Ecto neural progenitor cell (in vitro differentiated cells): ENCODE measurements around the gene KRTDAP.

Experiments used
- DNase-seq: peaks from one replicate; pipeline ENCODE4 v3.0.0-alpha.2; 2018; ENCODE audit warnings: low spot score

Gene KRTDAP

DNA sequence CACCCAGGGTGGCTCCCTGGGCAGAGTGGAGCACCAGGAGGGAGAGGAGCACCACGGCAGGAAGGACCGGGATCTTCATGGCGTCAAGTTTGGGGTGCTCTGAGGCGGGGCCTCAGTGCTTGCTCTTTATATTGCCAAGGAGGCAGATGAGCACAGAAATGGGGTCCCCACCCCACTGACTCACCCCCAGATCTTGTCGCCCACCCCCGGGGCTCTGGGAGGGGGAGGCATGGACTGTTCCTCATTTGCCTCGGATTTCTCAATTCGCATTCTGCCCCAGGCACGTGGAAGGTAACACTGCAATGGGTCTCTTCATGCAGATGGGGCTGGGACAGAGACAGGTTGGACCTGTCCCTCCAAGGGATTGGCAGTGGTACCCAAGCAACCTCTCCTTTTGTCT is at the start of gene KRTDAP:
Gene KRTDAP, minus strand, starts transcription at position 101 of the 400 bp plus-strand sequence. Its CDS starts 22 bp downstream, at position 79.
- DNase-seq, result no peak

DNA sequence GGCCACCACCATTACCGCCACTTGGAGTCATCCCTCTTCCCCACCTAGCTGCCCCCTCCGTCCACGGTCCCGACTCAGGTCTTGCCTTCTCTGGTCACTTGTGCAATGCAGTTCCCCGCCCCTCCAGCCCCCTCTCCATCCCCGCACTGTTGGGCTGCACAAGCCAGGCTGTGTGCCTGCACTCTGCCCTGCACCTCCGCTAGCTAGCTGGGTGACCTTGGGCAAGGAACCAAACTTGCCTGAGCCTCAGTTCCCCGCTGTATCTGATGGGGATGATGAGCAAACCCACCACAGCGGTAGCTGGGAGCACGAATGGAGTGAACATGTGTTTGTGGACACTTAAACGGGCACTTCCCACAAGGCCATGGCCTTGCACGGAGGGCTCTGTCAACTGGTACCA is 49.6 kb upstream of the KRTDAP start:
- DNase-seq, result no peak

DNA sequence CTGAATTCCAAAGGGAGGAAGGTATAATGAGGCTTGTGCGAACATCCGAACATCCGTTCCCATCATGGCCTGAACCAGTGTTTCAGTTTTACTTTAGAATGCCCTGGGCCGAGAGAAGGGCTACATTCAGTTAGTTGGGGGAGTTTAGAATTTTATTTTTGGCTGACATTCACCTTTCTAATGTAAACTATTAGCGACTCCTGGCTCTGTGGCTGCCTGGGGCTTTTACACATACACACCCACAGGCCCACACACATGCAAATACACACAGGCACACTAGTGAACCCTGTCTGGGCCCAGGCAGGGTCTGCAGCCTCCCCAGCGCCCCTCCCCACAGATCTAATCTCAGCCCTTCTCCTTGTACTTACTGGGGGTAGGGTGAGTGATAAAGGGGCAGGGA is 49.0 kb upstream of the KRTDAP start:
- DNase-seq, result no peak

DNA sequence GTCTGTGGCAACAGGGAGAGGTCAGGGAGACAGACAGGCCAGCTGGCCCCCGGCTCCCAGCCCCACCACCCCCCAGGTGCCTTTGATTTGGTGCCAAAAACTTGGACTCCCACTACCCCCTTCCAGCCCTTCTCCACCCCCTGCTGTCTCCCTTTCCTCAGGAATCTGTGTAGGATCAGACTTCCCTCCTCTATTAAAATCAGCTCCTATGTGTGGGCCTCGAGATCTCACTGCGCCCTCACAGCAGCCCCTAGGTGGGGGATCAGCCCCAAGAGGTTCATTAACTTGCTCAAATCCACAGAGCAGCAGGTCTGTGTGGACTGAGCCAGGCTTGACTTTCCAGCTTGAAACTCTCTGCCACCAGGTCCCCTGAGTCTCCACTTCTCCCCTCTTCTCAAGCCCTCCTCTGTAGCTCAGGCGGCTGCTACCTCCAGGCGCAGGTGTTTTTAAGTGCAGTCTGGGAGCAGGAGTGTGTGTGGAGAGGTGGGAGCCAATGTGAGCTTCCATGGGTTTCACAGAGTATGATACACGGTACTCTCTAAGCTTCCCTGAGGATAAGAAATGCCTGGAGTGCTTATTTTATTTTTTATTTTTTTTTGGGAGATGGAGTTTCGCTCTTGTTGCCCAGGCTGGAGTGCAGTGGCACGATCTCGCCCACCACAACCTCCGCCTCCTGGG is 44.7 kb upstream of the KRTDAP start:
- DNase-seq, result no peak

DNA sequence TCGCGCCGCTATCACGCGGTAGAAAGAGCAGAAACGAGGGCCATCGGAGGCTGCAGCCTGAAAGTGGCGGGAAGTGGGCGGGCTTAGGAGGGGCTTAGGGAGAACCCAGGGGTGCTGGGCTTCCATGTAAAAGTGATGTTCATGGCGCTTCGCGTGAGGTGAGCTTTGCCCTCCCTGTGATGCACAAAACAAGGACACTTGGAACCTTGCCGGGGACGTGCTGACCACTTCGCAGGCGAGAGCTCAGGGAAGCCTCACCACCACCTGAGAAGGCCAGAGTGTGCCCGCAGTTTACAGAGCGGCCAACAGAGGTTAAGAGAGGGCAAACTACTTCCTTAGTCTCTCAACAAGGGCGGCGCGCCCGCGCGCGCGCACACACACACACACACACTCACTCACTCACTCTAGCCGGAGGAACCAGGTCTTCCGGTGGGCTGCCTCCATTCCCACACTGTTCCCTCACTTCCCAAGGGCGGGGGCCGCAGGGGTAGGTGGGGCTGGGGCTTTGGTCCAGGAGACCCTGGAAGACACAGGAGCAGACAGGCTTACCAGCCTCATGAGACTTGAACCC is 43.6 kb upstream of the KRTDAP start:
- no peak for DNase-seq

DNA sequence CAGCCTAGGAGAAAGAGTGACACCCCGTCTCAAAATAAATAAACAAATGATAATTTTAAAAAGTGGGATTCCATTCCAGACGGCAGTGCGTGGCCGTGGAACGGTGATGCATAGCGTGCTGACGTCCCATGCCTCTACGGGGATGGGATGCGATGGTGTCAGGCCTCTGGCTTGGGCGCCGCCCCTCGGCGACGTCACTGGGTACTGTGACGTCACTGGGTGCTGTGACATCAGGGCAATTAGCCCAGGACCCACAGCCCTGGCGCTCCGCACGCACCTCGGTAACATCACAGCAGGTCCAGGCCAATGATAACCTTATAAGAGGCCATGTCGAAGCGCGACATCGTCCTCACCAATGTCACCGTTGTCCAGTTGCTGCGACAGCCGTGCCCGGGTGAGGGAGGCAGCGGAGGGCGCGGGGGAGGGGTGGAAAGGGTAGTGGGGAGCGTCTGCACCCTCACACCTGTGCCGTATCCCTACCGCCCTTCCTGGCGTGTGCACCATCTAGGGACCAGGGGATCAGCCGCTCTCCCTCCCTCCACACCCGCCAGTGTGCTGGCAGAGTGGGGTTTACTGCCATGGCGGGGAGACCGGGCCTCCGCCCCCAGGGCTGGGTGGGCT is 43.0 kb upstream of the KRTDAP start, which contains the start of gene GAPDHS:
Gene GAPDHS, plus strand, starts transcription at position 256 of the 621 bp plus-strand sequence. Its CDS starts 72 bp downstream, at position 328.
- no peak for DNase-seq

GRCh38 chr19:35531291-35531690 is 41.0 kb upstream of the KRTDAP start:
- no peak for DNase-seq

GRCh38 chr19:35529241-35530218 is 39.3 kb upstream of the KRTDAP start:
- DNase-seq, result no peak

- DNase-seq, result no peak
Measured at GRCh38 chr19:35528218-35529038, 38.2 kb upstream of the KRTDAP start, which contains the start of gene SBSN. Gene SBSN (minus strand): TSS chr19:35528311. CDS start chr19:35528281, 30 bp downstream.

DNA sequence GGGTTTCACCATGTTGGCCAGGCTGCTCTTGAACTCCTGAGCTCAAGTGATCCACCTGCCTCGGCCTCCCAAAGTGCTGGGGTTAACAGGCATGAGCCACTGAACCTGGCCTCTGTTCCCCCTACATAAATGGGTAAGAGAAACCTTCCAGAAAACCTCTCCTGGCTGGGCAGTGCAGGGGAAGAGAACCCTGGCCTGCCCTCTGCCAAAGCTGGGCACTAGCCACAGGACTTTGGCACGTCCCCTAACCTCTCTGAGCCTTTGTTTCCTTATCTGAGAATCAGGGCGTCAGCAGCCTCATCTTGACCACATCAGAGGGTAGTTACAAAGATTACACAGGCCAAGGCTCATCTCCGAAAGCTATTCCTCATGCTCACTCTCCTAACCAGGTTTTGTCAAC is 35.6 kb upstream of the KRTDAP start:
- no peak for DNase-seq

GRCh38 chr19:35524181-35524837 is 34.0 kb upstream of the KRTDAP start:
- DNase-seq, result no peak

- no peak for DNase-seq
Measured at GRCh38 chr19:35522745-35523327, 32.6 kb upstream of the KRTDAP start.

DNA sequence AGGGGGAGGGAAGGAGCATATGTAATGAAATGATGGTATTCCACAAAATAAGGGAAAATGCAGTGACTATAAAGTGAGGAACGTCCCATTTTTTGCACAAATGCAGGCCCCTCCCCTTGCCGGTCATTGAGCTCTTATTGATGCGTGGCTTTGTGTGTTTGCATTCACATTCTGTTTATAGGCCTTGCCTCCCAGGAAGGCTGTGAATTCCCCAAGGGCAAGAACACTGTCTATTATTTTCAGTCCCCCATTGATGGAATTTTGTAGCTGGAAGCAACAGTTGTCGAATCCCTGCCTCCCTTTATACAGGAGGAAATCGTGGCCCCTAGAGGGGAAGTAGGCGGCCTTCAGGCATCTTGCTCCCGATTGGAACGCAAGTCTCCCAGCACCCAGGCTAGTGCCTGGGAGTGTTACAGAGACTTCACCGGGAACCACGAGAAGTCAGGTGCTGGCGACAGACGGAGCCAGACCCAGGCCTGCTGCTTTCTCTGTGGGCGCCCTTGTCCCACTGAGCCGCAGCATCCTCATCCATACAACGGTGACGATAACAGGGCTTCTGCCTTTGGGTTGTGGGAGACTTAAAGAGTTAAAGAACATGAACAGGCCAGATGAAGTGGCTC is 31.0 kb upstream of the KRTDAP start:
- no peak for DNase-seq

GRCh38 chr19:35519291-35519690 is 29.0 kb upstream of the KRTDAP start:
- no peak for DNase-seq

DNA sequence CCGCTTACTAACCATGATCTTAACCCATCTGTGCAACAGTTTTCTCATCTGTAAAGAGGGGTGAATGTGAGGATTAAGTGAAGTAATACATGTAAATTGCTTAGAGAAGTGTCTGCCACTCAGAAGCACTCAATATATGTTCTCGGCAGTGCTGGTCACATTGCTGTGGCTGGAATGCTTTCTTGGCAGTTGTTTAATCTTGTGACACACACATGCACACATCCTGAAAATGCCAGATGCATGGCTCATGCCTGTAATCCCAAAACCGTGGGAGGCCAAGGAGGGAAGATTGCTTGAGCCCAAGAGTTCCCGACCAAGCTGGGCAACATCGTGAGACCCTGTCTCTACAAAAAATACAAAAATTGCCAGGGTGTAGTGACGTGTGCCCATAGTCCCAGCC is 28.0 kb upstream of the KRTDAP start:
- DNase-seq, result no peak

DNA sequence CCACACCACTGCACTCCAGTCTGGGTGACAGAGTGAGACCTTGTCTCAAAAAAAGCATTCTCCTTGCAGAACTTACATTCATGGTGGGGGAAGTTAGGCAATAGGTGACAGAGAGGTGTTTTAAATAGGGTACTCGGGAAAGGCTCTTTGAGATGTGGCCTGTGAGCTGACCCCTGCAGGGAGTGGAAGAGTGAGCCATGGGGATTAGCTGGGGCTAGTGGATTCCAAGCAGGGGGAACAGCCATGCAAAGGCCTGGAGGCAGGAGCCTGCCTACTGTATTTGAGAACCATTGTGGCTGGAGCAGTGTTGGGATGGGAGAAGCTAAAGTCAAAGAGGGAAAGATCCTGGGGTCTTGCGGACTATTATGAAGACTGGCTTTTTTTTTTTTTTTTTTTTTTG is 27.1 kb upstream of the KRTDAP start:
- DNase-seq, result no peak

DNA sequence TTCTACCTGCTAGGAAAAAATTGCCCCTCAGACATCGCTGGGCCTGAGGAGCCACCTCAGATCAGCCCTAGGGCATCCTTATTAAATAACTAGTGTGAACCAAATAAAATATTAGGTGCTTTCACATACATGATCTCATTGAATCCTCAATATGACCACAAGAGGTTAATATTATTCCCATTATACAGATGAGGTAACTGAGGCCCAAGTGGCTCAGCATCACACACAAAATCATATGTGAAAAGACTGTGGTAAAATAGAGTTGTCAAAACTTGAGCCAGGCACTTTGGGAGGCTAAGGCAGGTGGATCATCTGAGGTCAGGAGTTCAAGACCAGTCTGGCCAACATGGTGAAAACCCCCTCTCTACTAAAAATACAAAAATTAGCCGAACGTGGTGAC is 26.0 kb upstream of the KRTDAP start:
- DNase-seq, result no peak

DNA sequence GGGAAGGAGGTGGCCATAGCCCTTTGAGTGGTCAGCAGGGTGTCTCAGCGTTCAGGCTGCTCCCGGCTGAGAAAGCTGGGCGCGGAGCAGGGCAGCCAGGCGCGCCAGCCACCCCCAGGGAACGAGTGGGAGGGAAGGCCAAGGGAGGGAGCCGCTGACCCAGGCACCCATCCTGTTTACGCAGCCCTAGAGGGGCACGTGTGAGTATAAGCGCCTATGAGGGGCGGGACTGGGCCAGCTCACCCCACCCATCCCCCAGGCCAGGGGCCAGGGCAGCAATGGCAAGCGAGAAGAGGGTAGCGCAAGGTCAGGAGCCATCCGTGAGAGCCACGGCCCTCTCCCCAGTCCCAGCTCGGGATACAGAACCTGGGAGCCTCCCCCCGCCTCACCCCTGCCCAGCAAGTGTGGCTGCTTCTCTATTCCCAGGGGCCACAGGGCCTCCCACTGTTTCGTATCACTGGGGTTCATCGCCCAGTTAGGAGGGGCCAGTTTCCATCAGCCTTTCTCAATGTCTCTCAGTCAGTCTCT is 24.1 kb upstream of the KRTDAP start:
- DNase-seq, result no peak

DNA sequence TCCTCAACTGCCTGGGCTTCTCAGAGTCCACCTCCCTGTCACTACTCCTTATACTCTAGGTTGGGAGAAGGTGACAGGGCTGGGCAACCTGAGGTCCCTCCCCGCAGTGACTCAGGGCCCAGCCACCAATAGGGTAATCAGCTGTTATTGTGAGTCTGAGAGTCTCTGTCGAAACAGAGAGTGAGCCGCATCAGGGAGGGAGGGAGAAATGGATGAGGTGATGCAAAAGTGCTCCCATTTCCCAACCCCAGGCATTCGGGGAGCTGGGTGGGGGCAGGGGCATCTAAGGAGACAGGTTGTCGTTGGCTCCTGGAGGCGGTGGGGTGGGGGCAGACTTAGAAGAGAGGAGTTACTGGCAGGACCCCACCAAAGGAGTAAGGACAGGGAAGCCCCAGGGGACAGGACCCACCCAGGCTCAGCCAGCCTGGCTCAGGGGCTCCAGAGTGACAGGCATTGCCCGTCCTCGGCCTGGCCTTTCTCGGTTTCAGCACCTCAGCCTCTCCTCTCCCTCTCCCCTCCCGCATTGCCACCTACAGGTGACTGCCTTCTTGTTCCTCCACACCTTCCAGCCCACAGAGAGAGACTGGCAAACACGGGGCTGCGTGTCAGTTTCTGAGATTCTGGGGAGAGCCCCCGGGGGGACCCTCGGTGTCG is 23.5 kb upstream of the KRTDAP start, which contains the start of gene DMKN:
Gene DMKN, minus strand, starts transcription at position 22 of the 654 bp plus-strand sequence. CDS start 174 bp downstream, outside the sequence.
- no peak for DNase-seq
